GM21825 (cell line): ENCODE results near the gene SCNM1.
"Not testable (repeated sequence)": the region's sequence is repeated elsewhere in the genome, so short reads cannot be mapped to it uniquely, and the experiment has no call there.

Experiments
- ATAC-seq: cut with Tn5 transposase; IDR thresholded peaks from one replicate; pipeline ENCODE4 v1.9.1; 2021; ENCODE audit warnings: mild to moderate bottlenecking, moderate library complexity; ENCODE audit not compliant: unreplicated experiment

Gene SCNM1

GRCh38 chr1:151146412-151147131, 19.4 kb upstream of the SCNM1 start, which contains the start of gene SEMA6C:
Gene SEMA6C (minus strand): TSS chr1:151146631. CDS start chr1:151142621, 4,010 bp downstream.
- ATAC-seq, result peak; percentile 97

GRCh38 chr1:151147132-151147503, 18.8 kb upstream of the SCNM1 start:
- ATAC-seq, result no peak

GRCh38 chr1:151147665-151148064, 18.3 kb upstream of the SCNM1 start:
- ATAC-seq, result no peak

- no peak for ATAC-seq
These were observed 9.5 kb upstream of the SCNM1 start, which contains the start of gene TNFAIP8L2 for GRCh38 chr1:151156515-151156819. Gene TNFAIP8L2 (plus strand): TSS chr1:151156649. CDS start chr1:151158698, 2,049 bp downstream.

GRCh38 chr1:151157067-151157531, 8.8 kb upstream of the SCNM1 start:
- ATAC-seq, result peak; percentile 41

- no peak for ATAC-seq
These were observed 7.6 kb upstream of the SCNM1 start for GRCh38 chr1:151158326-151158725.

- ATAC-seq, result no peak
These were observed 7.1 kb upstream of the SCNM1 start for GRCh38 chr1:151158751-151159251.

- ATAC-seq, result no peak
These were observed 6.6 kb upstream of the SCNM1 start for GRCh38 chr1:151159373-151159772.

- ATAC-seq, result no peak
These were observed 1.1 kb upstream of the SCNM1 start for GRCh38 chr1:151164732-151165280.

GRCh38 chr1:151165281-151165737, 635 bp upstream of the SCNM1 start:
- ATAC-seq, result no peak

GRCh38 chr1:151166505-151166956, 587 bp downstream of the SCNM1 start:
- no peak for ATAC-seq

GRCh38 chr1:151167116-151167515, 1.2 kb downstream of the SCNM1 start:
- no peak for ATAC-seq

GRCh38 chr1:151171190-151171589, 5.2 kb downstream of the SCNM1 start:
- no peak for ATAC-seq

- ATAC-seq, result no peak
These were observed 9.2 kb downstream of the SCNM1 start for GRCh38 chr1:151175041-151175741.

- ATAC-seq, result no peak
These were observed 9.9 kb downstream of the SCNM1 start, which contains the start of gene TMOD4 for GRCh38 chr1:151175863-151176262. Gene TMOD4 (minus strand): TSS chr1:151175981. CDS start chr1:151174875, 1,106 bp downstream.

- ATAC-seq, result no peak
These were observed 10.6 kb downstream of the SCNM1 start for GRCh38 chr1:151176514-151177045.

GRCh38 chr1:151184211-151184610, 18.3 kb downstream of the SCNM1 start:
- ATAC-seq, result no peak

GRCh38 chr1:151187205-151187604, 21.3 kb downstream of the SCNM1 start:
- ATAC-seq, result no peak

- ATAC-seq, result not testable (repeated sequence)
These were observed 22.7 kb downstream of the SCNM1 start for GRCh38 chr1:151188667-151189066.

GRCh38 chr1:151189637-151190445, 23.9 kb downstream of the SCNM1 start, which contains the start of gene VPS72:
Gene VPS72 (minus strand): TSS chr1:151190197. CDS start chr1:151190121, 76 bp downstream.
- peak; percentile 82 for ATAC-seq
